ENCODE data around the gene GRK7.
"Not testable (repeated sequence)": the region's sequence is repeated elsewhere in the genome, so short reads cannot be mapped to it uniquely, and the experiment has no call there.

The GRK7 gene

GRCh38 chr3:141796081-141796888 is 33.1 kb downstream of the GRK7 start:
- DNase-seq: peak; percentile 73

GRCh38 chr3:141796889-141797781 is 33.9 kb downstream of the GRK7 start:
- peak; percentile 94 for DNase-seq

DNA sequence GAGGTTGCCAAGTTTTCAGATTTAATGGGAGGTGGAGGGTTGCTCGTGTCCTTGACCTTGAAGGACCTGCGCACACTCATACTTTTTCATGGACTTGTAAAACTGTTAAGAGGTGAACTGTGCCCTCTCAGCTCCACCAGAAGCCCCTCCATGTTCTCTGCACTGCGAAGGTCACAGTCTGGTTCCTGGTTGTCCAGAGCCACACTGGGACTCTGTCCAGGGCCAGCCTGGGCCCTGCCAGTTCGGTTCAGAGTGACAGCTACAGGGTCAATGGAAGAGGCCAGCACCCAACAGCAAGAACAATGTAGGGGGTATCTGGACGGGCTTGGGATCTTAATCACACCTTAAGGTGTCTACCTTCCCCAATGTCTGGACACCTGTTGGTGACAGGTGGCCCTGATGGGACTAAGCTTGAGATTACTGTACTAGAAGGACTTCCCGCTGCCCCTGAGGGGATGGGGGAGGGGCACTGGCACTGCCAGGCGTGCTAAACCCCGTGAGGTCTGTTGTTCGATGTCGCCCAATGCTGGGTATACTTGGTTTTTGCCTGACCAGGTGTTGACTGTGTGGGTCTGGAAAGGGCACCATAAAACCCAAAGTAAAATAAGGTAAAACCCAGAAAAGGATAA is 34.7 kb downstream of the GRK7 start:
- no peak for DNase-seq

DNA sequence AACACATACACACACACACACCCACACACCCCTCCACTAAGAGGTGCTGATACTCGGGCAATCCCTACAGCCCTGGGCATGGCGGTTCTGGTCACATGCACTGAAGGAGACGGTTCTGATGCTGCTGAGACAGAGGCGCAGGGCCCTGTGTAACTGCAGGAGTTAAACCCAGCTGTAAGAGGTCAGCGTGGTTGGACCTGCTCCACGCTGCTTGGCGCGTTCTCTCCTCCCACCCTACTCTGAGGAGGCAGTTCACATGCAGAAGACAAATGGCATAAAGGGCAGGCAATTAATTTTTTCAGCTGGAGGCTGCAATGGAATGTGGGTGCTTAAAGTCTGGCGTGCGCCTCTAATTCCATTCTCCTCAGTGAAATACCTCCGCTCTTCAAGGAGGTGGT is 35.2 kb downstream of the GRK7 start:
- DNase-seq: peak; percentile 73

DNA sequence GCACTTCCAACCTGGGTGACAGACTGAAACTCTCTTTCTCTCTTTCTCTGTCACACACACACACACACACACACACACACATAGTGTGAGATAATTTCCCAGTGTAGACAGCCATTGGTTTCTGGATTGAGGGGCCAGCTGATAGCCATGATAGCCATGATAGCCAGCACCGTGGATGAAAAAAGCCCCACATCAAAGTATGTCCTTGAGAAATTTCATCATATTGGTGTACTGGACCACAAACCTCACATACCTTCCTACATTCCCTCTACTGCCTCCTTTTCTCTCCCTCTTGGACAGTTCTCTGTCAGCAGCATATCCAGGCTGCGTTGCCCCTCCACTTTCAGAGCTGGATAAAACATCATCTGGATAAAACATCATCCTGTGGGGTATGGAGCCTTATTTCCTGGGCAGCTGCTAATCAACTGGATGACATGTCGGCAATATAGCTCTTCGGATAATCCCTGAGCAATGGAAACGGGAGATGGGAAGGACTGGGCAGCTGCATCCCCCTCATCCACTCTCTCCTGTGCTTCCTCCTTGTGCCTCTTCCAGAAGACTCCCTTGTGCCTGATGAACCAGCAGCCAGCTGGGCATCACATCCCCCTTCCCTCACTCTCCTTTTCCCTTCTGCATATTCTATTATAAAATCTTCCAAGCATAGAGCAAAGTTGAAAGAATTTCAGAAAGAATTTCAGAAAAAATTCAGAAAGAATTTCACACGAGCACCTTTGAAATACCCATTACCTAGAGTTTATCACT is 39.3 kb downstream of the GRK7 start:
- no peak for DNase-seq

- not testable (repeated sequence) for DNase-seq
Observed at GRCh38 chr3:141803538-141803937, 40.3 kb downstream of the GRK7 start.

DNA sequence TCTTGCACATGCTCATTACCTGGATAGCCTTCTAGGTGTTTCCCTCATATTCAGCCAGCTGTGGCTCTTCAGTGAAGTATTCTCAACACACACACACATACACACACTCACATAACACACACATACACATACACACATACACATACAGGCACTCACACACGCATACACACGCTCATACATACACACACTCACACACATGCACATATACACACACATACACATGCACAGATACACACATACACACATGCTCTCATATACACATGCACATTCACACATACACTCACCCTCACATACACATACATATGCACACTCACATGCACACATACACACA is 41.2 kb downstream of the GRK7 start:
- DNase-seq: no peak

- no peak for DNase-seq
Observed at GRCh38 chr3:141804778-141805639, 41.8 kb downstream of the GRK7 start.

GRCh38 chr3:141807277-141808033 is 44.2 kb downstream of the GRK7 start:
- DNase-seq: no peak

GRCh38 chr3:141808586-141808985 is 45.4 kb downstream of the GRK7 start:
- DNase-seq: no peak

DNA sequence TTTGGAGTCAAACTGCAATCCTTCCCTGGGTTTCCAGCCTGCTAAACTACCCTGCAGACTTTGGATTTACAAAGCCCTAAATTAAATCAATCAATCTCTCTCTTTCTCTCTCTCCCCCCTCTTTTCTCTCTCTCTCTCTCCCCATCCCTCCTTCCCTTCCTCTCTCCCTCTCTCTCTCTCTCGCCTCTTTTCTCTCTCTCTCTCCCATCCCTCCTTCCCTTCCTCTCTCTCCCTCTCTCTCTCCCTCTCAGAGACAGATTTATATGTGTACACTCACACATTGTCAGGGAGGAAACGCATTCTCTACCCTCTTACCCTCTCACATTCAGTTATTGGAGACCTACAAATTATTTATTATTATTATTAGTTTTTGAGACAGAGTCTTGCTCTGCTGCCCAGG is 47.0 kb downstream of the GRK7 start:
- DNase-seq: no peak

DNA sequence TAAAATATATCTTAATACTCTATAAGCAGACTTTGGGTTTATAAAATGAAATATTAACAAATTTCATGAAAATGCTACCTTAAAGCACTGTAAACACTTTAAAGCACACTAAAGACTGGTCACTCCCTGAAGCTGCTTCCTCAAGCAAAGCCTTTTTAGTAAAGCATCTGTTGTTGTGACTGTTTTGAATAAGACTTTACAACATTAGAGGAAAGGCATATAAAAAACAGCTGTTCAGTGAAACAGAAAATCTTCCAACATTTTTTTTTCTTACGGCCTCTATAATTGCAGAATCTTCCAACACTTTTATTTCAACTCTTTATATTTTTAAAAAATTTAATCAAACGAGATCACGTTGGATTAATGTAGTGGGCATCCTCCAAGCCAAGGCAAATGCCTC is 48.1 kb downstream of the GRK7 start:
- DNase-seq: no peak

DNA sequence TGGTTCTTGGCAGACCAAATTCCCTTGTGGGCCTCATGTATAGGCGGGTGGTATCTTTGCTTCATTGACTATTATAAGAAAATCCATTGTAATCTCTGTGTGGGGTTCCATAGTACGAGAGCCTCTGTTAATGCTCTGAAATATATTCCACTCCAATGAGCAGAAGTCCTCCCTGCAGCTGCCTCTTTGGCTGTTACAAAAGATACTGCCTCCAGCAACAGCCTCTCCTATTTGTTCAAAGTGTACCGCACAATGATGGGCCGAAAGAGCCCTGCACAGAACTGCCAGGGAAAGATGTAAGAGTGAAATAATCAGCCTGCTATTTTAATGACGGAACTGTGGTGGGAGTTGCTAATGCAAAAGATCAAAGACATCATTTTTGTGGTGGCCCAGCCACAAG is 48.9 kb downstream of the GRK7 start:
- DNase-seq: peak; percentile 82

DNA sequence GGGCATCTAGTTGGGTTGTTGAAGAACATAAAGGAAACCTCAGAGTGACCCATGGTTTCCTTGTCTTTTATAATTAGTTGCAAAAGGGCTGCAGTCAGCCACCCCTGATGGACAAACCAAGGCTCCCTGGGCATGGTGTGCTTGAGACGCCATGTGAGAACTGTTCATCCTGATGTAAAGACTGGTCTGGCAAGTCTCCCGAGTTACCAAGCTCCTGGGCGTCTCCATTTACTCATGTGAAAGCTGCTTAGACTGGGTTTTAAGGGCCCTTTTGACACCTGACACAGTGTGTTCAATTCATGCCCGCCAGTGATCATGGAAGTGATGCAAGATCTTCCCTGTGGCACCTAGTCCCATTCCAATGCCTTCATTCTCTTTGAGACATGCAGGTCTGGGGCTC is 49.4 kb downstream of the GRK7 start:
- DNase-seq: no peak
